ENCODE data around the gene ADARB1. TPM values are rescaled to one million over a fixed set of nuclear protein-coding genes. Genes with fewer than 3 reads are reported as not detected.

Gene ADARB1
- total RNA-seq, 1 donor from 2014 or later: 14.5 TPM

DNA sequence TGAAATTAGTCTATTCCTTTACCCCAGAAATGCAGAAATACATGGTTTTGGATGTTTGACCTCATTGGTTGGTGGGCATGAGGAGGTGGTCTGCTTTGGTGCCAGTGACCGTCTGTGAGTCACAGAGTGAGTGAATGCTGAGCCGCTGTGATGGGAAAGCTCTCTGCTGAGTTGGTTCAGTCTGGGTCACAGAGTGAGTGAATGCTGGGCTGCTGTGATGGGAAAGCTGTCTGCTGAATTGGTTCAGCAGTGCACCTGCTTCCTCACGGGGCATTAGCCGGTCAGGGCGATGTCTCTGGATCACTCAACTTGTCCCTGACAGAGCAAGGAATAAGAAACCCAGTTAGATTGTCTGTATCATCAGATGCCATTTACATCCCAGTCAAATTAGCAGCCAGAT, 40.8 kb downstream of the ADARB1 start:
- Mint-ChIP-seq H3K27ac (ENCODE audit: unreplicated experiment) (no peak overlapping the region), H3K9me3 (ENCODE audit: unreplicated experiment) (no peaks in the 10 kb centered on the region), H3K4me1 (ENCODE audit: unreplicated experiment) (peaks cover 16% of the 10 kb centered on the region), H3K36me3 (ENCODE audit: low read depth, unreplicated experiment) (no peaks in the 10 kb centered on the region), H3K27me3 (ENCODE audit: unreplicated experiment) (peaks cover 2% of the 10 kb centered on the region), H3K4me3 (ENCODE audit: unreplicated experiment) (no peak overlapping the region)
- TF ChIP-seq, protein P1, sequence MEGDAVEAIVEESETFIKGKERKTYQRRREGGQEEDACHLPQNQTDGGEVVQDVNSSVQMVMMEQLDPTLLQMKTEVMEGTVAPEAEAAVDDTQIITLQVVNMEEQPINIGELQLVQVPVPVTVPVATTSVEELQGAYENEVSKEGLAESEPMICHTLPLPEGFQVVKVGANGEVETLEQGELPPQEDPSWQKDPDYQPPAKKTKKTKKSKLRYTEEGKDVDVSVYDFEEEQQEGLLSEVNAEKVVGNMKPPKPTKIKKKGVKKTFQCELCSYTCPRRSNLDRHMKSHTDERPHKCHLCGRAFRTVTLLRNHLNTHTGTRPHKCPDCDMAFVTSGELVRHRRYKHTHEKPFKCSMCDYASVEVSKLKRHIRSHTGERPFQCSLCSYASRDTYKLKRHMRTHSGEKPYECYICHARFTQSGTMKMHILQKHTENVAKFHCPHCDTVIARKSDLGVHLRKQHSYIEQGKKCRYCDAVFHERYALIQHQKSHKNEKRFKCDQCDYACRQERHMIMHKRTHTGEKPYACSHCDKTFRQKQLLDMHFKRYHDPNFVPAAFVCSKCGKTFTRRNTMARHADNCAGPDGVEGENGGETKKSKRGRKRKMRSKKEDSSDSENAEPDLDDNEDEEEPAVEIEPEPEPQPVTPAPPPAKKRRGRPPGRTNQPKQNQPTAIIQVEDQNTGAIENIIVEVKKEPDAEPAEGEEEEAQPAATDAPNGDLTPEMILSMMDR (IDR thresholded peaks at IDR 0.05; ENCODE audit: unreplicated experiment): no peak
- DNase-seq (ENCODE audit: low spot score): no peak

- Mint-ChIP-seq H3K27me3 (ENCODE audit: unreplicated experiment) (peaks cover 2% of the 10 kb centered on the region), H3K9me3 (ENCODE audit: unreplicated experiment) (no peaks in the 10 kb centered on the region), H3K27ac (ENCODE audit: unreplicated experiment) (no peak overlapping the region), H3K36me3 (ENCODE audit: low read depth, unreplicated experiment) (no peaks in the 10 kb centered on the region), H3K4me1 (ENCODE audit: unreplicated experiment) (peaks cover 15% of the 10 kb centered on the region), H3K4me3 (ENCODE audit: unreplicated experiment) (no peak overlapping the region)
- TF ChIP-seq, protein P1 (IDR thresholded peaks at IDR 0.05; ENCODE audit: unreplicated experiment): no peak
- DNase-seq (ENCODE audit: low spot score): no peak
These were observed 41.7 kb downstream of the ADARB1 start for GRCh38 chr21:45116066-45116465.

- Mint-ChIP-seq H3K9me3 (ENCODE audit: unreplicated experiment) (no peaks in the 10 kb centered on the region), H3K36me3 (ENCODE audit: low read depth, unreplicated experiment) (no peaks in the 10 kb centered on the region), H3K27ac (ENCODE audit: unreplicated experiment) (no peak overlapping the region), H3K27me3 (ENCODE audit: unreplicated experiment) (peaks cover 2% of the 10 kb centered on the region), H3K4me3 (ENCODE audit: unreplicated experiment) (no peak overlapping the region), H3K4me1 (ENCODE audit: unreplicated experiment) (peaks cover 15% of the 10 kb centered on the region)
- no peak for DNase-seq (ENCODE audit: low spot score)
- TF ChIP-seq, protein P1 (IDR thresholded peaks at IDR 0.05; ENCODE audit: unreplicated experiment): no peak
These were observed 42.9 kb downstream of the ADARB1 start for GRCh38 chr21:45117314-45117713.

DNA sequence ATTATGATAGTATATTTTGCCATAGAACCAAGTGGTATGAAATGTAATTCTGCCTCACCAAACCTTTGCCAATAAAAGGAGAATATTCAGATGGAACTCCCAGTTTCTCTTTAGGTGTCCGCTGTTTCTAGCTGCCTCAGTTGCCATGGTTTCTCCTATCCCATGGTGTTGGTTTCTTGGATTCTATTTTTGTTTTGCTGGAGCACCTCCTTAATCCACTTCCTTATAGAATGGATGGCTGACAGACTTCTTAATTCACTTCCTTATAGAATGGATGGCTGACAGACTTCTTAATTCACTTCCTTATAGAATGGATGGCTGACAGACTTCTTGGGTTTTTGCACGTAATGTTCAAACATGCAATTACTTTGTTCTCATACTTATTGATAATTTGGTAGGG, 43.7 kb downstream of the ADARB1 start:
- Mint-ChIP-seq H3K27ac (ENCODE audit: unreplicated experiment) (no peak overlapping the region), H3K4me3 (ENCODE audit: unreplicated experiment) (no peak overlapping the region), H3K9me3 (ENCODE audit: unreplicated experiment) (no peaks in the 10 kb centered on the region), H3K4me1 (ENCODE audit: unreplicated experiment) (peaks cover 15% of the 10 kb centered on the region), H3K27me3 (ENCODE audit: unreplicated experiment) (peaks cover 2% of the 10 kb centered on the region), H3K36me3 (ENCODE audit: low read depth, unreplicated experiment) (no peaks in the 10 kb centered on the region)
- TF ChIP-seq, protein P1 (IDR thresholded peaks at IDR 0.05; ENCODE audit: unreplicated experiment): no peak
- no peak for DNase-seq (ENCODE audit: low spot score)

DNA sequence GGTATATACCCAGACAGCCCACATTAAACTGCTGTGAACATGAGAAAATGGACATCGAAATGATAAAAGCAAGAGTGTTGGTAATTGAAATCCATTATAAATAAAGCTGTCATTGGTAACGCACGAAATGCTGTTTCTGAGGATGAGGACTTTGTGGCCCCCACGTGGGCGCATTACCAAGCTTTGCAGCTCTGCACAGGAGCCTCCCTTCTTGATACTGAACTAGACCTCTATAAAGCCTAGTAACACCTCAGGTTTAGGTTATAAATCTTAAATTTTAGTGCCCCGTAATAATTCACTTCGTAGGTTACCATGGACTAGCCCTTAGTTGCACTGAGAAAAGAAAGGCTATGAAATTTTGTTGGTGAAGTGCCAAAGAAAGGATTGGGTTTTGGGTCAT, 45.4 kb downstream of the ADARB1 start:
- peaks cover 13% of the 10 kb centered on the region for H3K4me1 Mint-ChIP-seq (ENCODE audit: unreplicated experiment)
- H3K27ac Mint-ChIP-seq (ENCODE audit: unreplicated experiment): no peak overlapping the region
- no peaks in the 10 kb centered on the region for H3K36me3 Mint-ChIP-seq (ENCODE audit: low read depth, unreplicated experiment)

More for the DNA sequence above, 45.4 kb downstream of the ADARB1 start:
- TF ChIP-seq, protein P1 (IDR thresholded peaks at IDR 0.05; ENCODE audit: unreplicated experiment): no peak
- Mint-ChIP-seq H3K9me3 (ENCODE audit: unreplicated experiment) (no peaks in the 10 kb centered on the region), H3K27me3 (ENCODE audit: unreplicated experiment) (peaks cover 2% of the 10 kb centered on the region), H3K4me3 (ENCODE audit: unreplicated experiment) (no peak overlapping the region)
- DNase-seq (ENCODE audit: low spot score): no peak

Data from endothelial cell (in vitro differentiated cells).